ENCODE results near the gene GPHA2.

GPHA2 gene

DNA sequence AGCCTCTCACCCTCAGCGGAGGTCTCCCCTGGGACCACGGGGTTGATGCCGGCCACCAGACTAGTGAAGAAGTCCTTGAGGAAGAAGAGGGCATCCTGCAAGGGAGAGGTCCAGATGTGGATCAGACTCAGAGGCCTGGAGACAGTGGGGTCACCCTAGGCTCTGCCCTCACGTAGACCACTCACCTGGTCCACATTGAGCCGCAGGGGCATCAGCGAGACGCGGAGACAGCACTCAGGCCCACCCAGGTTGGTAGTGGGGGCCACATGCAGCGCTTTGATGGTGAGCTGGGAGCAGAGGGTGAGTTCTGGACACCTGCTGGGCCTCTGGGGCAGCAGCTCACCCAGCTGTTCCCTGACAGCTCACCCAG is 37.6 kb downstream of the GPHA2 start:
- DNase-seq (ENCODE audit: extremely low read depth, low read depth) = no peak
- TF ChIP-seq, protein P1, sequence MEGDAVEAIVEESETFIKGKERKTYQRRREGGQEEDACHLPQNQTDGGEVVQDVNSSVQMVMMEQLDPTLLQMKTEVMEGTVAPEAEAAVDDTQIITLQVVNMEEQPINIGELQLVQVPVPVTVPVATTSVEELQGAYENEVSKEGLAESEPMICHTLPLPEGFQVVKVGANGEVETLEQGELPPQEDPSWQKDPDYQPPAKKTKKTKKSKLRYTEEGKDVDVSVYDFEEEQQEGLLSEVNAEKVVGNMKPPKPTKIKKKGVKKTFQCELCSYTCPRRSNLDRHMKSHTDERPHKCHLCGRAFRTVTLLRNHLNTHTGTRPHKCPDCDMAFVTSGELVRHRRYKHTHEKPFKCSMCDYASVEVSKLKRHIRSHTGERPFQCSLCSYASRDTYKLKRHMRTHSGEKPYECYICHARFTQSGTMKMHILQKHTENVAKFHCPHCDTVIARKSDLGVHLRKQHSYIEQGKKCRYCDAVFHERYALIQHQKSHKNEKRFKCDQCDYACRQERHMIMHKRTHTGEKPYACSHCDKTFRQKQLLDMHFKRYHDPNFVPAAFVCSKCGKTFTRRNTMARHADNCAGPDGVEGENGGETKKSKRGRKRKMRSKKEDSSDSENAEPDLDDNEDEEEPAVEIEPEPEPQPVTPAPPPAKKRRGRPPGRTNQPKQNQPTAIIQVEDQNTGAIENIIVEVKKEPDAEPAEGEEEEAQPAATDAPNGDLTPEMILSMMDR (IDR thresholded peaks at IDR 0.05; ENCODE audit: low read depth, low read length, missing control alignments) = no peak
- no peak overlapping the region for H3K4me3 ChIP-seq (replicated peaks; ENCODE audit: low read depth, low read length)

DNA sequence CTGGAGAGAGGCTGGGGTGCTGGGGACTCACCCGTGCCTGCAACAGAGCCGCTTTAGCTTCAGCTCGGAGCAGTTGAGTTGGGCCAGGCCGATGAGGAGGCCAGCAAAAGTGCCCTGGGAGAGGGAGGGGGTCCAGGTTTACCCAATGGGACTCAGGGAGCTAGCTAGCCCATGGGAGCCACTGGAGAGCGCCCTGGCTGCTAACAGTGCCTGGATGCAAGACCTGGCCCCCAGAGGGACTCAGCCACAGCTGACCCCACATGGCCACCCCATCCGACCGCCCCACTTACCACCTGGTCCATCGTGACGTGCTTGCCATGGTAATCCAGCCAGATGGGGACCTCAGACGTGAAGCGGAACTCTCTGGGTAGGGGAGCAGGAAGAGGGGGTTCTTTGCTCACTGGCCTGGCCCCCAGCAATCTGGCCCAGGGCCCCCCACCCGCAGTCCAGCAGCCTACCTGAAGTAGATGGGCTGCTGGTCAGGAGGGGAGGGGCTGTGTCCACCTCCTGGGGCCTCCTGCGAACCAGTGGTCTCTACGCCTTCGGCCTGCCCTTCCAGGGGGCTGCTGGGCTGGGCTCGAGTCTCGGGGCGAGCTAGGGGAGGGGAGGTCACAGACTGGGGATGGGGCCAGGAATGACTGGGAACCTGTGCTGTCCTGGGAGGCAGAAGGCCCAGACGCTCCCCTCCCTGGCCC is 38.2 kb downstream of the GPHA2 start:
- no peak overlapping the region for H3K4me3 ChIP-seq (replicated peaks; ENCODE audit: low read depth, low read length)
- DNase-seq (ENCODE audit: extremely low read depth, low read depth) = no peak
- TF ChIP-seq, protein P1 (IDR thresholded peaks at IDR 0.05; ENCODE audit: low read depth, low read length, missing control alignments) = no peak

DNA sequence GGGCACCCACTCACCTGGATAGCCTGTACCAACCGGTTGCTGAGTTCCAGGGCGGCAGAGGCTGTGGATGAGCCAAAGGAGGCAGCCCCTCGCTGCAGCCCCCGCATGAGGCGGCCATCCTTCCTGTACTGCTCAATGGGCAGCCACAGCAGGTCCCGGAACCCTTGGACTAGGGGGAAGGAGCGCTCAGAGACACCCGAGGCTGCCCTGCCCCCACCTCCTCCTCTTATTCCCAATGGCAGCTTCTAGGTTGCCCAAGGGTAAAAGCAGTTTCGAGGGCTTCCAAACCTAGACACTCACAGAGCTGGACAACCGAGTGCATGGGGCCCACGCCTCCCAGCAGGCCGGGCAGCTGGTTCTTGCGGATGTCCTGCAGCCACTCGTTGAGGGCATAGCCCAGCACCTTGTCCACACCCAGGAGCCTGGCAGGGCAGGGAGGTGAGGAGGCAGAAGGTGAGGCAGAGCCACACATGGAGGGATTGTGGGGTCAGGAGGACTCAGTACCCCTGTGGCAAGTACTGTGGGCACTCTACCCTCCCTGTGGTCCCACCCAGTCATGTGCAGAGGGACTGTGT is 39.2 kb downstream of the GPHA2 start:
- TF ChIP-seq, protein P1 (IDR thresholded peaks at IDR 0.05; ENCODE audit: low read depth, low read length, missing control alignments) = no peak
- DNase-seq (ENCODE audit: extremely low read depth, low read depth) = no peak
- no peak overlapping the region for H3K4me3 ChIP-seq (replicated peaks; ENCODE audit: low read depth, low read length)

DNA sequence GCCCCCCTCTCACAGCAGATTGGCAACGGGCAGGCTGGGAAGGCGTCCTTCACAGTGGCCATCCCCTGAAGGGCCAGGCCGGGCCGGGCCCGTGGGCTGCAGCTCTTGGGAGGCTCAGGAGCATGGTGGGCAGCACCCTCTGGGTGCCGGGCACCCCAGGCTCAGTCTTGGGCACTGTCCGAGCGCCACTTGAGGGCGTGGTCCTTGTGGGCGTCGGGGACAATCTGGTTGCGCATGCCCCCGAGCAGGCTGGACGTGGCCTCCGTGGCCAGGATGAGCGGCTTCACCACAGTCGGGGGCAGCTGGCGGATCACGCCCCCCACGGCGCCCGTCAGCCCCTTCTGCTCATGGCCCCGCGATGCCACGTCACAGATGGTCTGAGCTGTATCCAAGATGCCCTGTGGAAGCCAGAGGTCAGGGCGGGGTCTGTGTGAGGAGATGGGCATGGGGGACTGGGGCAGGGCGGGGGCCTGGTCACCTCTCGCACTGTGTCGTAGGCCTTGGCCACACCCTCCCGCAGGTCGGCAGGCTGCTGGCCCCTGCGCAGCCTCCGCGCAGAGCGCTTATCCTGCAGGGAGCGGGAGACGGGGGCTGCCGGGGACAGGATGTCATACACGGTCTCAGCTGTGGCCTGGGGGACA is 40.8 kb downstream of the GPHA2 start:
- H3K4me3 ChIP-seq (replicated peaks; ENCODE audit: low read depth, low read length) = no peak overlapping the region
- TF ChIP-seq, protein P1 (IDR thresholded peaks at IDR 0.05; ENCODE audit: low read depth, low read length, missing control alignments) = no peak
- no peak for DNase-seq (ENCODE audit: extremely low read depth, low read depth)

DNA sequence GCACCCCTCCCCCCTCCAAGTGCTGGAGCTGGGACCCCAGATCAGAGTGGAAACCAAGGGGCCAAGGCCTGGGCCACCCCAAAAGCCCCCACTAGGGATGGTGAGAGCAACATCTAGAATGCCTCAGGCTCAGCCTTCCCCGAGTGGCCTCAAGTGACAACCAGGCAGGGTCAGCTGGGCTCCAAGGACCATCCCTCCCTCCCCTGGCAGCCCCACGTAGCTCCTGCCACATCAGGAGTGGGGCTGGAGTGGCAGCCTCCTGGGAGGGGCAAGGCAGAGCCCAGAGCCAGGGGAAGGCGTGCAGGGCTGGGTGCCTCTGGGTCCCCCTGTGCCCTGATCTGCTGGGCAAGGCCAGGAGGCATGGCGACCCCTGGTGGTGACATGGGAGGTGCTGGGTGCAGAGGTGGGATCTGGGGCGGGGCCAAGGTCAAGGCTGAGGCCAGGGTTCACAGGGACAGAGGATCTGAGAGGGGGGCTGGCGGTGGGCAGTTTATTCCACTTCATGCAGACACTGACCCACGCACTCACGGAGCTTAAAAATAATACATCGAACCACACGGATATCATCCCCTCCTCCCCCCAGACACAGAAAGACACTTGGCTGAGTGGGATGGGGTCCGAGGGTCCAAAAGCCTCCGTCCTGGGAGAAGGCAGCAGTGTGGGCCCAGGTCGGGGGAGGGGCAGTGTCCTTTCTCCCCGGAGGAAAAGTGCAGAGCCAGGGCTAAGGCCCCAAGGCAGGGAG is 41.5 kb downstream of the GPHA2 start:
- no peak for DNase-seq (ENCODE audit: extremely low read depth, low read depth)
- H3K4me3 ChIP-seq (replicated peaks; ENCODE audit: low read depth, low read length) = no peak overlapping the region
- TF ChIP-seq, protein P1 (IDR thresholded peaks at IDR 0.05; ENCODE audit: low read depth, low read length, missing control alignments) = peak; percentile 90

DNA sequence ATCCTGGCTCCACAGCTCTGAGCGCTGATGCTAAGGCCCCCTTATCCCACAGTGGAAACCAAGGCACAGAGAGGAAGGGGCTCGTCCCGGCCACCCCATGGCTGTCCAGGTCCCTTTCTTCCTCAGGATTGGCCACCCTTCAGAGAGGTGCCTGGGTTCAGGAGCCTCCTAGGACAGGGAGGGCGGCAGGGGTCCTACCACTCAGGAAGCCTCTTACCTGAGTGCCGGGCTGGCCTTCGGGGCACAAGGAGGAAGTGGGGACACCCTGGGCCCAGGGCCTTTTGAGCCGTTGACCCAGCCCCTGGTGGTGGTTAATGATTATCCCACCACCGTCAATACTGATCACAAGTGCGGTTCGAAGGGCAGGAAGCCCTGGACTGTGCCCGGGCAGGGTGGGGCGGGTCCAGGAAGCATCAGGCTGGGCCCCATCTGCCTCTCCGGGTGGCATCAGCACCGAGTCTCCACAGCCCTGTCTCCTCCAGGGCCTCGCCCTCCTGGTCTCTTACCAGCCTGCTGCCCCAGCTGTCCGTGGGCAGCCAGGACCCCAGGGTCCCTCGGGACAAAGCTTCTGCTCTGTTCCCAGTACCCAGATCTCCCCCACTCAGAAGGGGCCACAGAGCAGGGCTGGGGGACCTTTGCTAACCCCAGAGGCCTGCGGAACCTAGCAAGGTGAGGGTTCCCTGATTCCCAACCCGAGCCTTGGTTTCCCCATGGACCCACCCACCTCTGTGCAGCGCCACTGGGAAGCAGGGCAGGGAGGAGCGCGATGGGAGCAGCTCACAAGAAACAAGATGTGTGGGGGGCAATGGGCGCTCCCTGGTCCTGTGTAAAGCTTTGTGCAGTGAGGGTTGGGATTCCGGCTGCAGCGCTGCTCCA is 42.3 kb downstream of the GPHA2 start:
- no peak overlapping the region for H3K4me3 ChIP-seq (replicated peaks; ENCODE audit: low read depth, low read length)
- no peak for DNase-seq (ENCODE audit: extremely low read depth, low read depth)
- TF ChIP-seq, protein P1 (IDR thresholded peaks at IDR 0.05; ENCODE audit: low read depth, low read length, missing control alignments) = no peak

Measured in HFF-Myc (cell line).